ENCODE measurements around the gene BAMBI.

DNA sequence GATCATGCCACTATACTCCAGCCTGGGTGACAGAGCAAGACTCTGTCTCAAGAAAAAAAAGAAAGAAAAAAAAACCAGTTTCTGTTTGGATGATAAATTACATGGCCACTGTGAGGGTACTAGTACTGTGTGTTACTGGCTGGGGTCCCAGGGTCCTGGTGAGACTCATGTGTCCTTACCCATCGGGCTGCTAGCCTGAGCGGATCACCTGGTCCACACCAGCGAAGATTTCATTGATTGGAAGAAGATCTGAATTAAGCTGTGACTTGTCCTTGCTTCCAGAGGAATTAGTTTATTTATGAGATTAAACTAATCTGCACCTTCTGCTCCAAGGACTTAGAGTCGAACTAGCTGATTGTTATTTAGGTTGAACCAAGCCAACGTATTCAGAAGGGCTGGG lies 40.0 kb upstream of the BAMBI start:
- TF ChIP-seq, protein P1, sequence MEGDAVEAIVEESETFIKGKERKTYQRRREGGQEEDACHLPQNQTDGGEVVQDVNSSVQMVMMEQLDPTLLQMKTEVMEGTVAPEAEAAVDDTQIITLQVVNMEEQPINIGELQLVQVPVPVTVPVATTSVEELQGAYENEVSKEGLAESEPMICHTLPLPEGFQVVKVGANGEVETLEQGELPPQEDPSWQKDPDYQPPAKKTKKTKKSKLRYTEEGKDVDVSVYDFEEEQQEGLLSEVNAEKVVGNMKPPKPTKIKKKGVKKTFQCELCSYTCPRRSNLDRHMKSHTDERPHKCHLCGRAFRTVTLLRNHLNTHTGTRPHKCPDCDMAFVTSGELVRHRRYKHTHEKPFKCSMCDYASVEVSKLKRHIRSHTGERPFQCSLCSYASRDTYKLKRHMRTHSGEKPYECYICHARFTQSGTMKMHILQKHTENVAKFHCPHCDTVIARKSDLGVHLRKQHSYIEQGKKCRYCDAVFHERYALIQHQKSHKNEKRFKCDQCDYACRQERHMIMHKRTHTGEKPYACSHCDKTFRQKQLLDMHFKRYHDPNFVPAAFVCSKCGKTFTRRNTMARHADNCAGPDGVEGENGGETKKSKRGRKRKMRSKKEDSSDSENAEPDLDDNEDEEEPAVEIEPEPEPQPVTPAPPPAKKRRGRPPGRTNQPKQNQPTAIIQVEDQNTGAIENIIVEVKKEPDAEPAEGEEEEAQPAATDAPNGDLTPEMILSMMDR (conservative IDR thresholded peaks at IDR 0.05; ENCODE audit: low read depth, low read length), result no peak
- TF ChIP-seq EZH2 (IDR thresholded peaks at IDR 0.05; ENCODE audit: borderline replicate concordance, low read depth, low read length, poor library complexity, severe bottlenecking), result no peak

All from A673 (cell line).